H1 (cell line): Measurements from ENCODE around the gene ULK3. TPM values are rescaled to one million over a fixed set of nuclear protein-coding genes. Genes with fewer than 3 reads are reported as not detected.

ENCODE experiments used
- BCL11A ChIP-seq, 2 experiments: IDR thresholded peaks; one replicate each; pipeline ENCODE4 v1.6.1; 2011; ENCODE audit warnings: low read depth in 2 of 2, low read length in 2 of 2, mild to moderate bottlenecking in 2 of 2
- CHD1 ChIP-seq: IDR thresholded peaks from 2 replicates; pipeline ENCODE4 v1.6.1; 2012; ENCODE audit warnings: low read depth, low read length, improper control_type of control experiment
- CHD7 ChIP-seq: fragments of 300-600 bp; sonication (generic); IDR thresholded peaks from 2 replicates; pipeline ENCODE4 v1.7.1; 2012; ENCODE audit warnings: low read length, moderate library complexity, mild to moderate bottlenecking, inconsistent platforms; ENCODE audit not compliant: insufficient replicate concordance
- PHF8 ChIP-seq: fragments of 200-600 bp; sonication (generic); conservative IDR thresholded peaks from 2 replicates; pipeline ENCODE4 v1.7.1; 2012; ENCODE audit warnings: low read depth, mild to moderate bottlenecking, inconsistent platforms, low read length, moderate library complexity
- POLR2AphosphoS5 ChIP-seq: IDR thresholded peaks from 2 replicates; pipeline ENCODE4 v1.6.1; 2011; ENCODE audit warnings: low read depth, low read length
- POU5F1 ChIP-seq: IDR thresholded peaks from 2 replicates; pipeline ENCODE4 v1.6.1; 2011; ENCODE audit warnings: low read depth, mild to moderate bottlenecking, low read length, moderate library complexity
- YY1 ChIP-seq: IDR thresholded peaks from 2 replicates; pipeline ENCODE4 v1.6.1; 2011; ENCODE audit warnings: low read depth, mild to moderate bottlenecking, low read length
- ZNF274 ChIP-seq: IDR thresholded peaks from 2 replicates; pipeline ENCODE4 v1.7.0; 2012; ENCODE audit warnings: low read length, borderline replicate concordance; ENCODE audit errors: extremely low read depth
- polyA plus RNA-seq, 7 experiments: library from polyadenylated mRNA; depleted of rRNA in 3 of 7; stranded (reverse) in 5 of 7; unstranded in 2 of 7; fragments of >200 nt in 5 of 7; fragments of 200-250 nt in 2 of 7; gene quantifications; 1 replicate in 5 of 7; 2 replicates in 1 of 7; 4 replicates in 1 of 7; pipeline versions ENCODE4 v1.2.1 to v1.2.3, GENCODE V29; 2011 to 2013; ENCODE audit warnings: missing spikeins in 2 of 7, mixed read lengths in 2 of 7
- total RNA-seq: library from RNA; stranded (reverse); fragmentation: NEBNext Ultra II Directional; extraction: Animal tissue kit (Norgen Biotek cat#: 25700); gene quantifications from 2 replicates; pipeline ENCODE4 v1.2.1, GENCODE V29; 2021
- TF ChIP-seq, protein P1 (sequence below): IDR thresholded peaks from 2 replicates; pipeline ENCODE4 v1.6.1; 2012; ENCODE audit warnings: low read length, inconsistent platforms

The ULK3 gene
- total and polyA plus RNA-seq, 2 of the 8 experiments (the other 6 are each of a cell fraction or from before 2014, with no cell fraction given): 27.1 to 34.4 TPM

DNA sequence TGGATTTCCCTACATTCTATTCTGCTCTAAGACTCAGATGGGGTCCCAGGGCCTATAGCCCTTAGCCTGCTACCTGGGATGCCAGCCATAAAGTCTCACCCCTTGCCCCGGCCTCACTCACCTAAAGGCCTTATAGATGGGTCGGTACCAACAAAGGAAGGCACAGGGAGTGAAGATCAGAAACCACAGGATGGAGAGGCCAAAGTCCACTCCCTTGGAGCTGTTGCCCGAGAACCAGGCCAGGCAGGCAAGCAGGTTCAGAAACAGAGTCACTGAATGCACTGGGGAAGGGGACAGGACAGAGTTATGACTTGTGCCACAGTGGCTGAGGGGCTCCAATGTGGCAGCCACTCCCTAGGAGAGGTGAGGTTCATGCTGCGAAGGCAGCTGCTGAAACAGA lies 7.4 kb upstream of the ULK3 start (continued):
- TF ChIP-seq CHD7 (no peak), ZNF274 (no peak), POLR2AphosphoS5 (no peak), BCL11A (IDR thresholded peaks at IDR 0.05; ENCODE audit: low read depth in 2 of 2, low read length in 2 of 2) (no peak), PHF8 (no peak), YY1 (no peak), CHD1 (no peak), POU5F1 (no peak)
- TF ChIP-seq, protein P1, sequence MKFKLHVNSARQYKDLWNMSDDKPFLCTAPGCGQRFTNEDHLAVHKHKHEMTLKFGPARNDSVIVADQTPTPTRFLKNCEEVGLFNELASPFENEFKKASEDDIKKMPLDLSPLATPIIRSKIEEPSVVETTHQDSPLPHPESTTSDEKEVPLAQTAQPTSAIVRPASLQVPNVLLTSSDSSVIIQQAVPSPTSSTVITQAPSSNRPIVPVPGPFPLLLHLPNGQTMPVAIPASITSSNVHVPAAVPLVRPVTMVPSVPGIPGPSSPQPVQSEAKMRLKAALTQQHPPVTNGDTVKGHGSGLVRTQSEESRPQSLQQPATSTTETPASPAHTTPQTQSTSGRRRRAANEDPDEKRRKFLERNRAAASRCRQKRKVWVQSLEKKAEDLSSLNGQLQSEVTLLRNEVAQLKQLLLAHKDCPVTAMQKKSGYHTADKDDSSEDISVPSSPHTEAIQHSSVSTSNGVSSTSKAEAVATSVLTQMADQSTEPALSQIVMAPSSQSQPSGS: no peak
